ENCODE data around the gene TSPAN14.
"Not testable (repeated sequence)": the region's sequence is repeated elsewhere in the genome, so short reads cannot be mapped to it uniquely, and the experiment has no call there.

Gene TSPAN14

DNA sequence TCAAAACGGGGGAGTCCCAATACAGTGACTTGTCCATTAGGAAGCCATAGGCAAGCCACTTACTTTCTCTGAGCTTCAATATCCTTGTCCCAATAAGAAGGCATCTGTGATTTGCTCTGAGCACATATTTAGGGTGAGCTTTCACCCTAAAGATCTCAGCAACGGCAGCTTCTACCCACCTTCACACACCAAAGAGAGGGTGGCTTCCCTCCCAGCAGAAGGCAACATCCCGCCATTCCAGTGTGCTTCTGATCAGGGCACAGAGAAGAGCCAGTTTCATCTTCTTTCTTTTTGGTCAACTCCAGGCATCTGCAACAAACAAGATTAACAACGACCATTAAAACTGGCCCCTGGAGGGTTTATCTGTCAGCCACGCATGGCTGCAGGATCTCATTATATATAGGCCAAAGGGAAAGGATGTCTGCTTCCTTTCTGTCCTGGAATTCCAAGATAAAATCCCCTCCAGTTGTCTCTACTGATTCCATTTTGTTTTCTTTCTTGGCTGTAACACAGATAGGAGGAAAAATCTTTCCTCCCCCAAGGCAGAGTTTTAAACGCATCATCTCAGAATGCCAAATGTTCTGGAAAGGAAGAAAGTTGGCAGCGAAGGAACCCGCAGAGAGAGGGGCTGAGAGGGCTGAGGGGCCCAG is 83.1 kb downstream of the TSPAN14 start:
- in situ Hi-C loops (cut with MboI; ENCODE audit: low sequenced_read_pairs), result no loop called here

GRCh38 chr10:80537736-80538480 is 83.8 kb downstream of the TSPAN14 start, which contains the start of gene SH2D4B:
Gene SH2D4B, plus strand, starts transcription at chr10:80537902. Its CDS starts 430 bp downstream, at chr10:80538332.
- in situ Hi-C loops (cut with MboI; ENCODE audit: low sequenced_read_pairs), result no loop called here

DNA sequence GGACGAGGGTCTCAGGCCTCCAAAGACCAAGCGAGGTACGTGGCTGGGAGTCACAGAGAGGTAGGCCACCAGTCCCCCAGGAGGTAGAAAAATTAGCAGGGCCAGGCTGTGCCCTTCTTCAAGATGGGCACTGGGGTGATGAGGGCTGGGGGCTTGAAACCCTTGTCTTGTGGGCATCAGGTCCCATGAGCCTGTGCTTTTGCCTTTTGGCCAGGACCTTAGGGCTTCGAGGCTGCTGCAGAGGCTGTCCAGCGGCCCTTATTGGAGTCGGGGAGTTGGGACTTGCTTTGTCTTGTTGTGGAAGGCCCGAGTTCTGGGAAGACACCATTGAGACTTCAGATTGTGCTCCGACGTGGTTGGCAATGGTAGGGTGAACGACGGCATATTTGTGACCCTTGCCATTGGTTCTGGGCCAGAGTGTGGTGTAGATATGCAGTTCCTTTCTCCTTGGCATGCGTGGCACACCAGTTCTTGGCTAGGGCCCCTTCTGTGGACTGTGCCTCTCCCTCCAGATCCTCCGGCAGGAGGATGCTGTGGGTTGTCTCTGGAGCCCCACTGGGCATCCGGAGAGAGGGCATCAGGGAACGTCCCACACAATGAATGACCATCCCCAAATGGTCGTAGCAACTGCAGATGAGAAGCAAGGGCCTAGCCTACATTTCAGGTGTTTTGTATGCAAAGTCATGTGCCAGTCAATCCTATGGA is 84.5 kb downstream of the TSPAN14 start:
- in situ Hi-C loops (cut with MboI; ENCODE audit: low sequenced_read_pairs), result no loop called here

GRCh38 chr10:80539421-80540031 is 85.4 kb downstream of the TSPAN14 start:
- in situ Hi-C loops (cut with MboI; ENCODE audit: low sequenced_read_pairs), result no loop called here

DNA sequence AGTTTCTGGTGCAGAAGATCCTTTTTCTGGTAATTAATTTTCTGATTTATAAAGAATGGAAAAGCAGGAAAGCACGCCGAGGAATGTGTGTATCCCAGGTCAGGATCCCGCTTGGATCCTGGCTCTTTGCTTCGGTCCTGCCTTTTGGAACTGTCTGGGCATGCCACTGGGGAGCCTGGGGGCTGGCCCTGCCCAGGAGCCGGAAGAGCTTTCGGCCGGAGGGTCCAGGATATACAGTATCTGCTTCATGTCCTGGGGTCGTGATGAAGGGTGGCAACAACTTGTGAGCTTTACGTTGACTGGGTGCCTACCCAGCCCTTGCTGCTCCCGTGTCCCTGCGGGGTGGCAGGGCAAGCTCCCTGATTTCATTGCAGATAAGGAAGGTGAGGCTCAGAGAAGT is 86.0 kb downstream of the TSPAN14 start:
- in situ Hi-C loops (cut with MboI; ENCODE audit: low sequenced_read_pairs), result no loop called here

GRCh38 chr10:80540618-80540980 is 86.5 kb downstream of the TSPAN14 start:
- in situ Hi-C loops (cut with MboI; ENCODE audit: low sequenced_read_pairs), result no loop called here

GRCh38 chr10:80540981-80541750 is 87.1 kb downstream of the TSPAN14 start:
- in situ Hi-C loops (cut with MboI; ENCODE audit: low sequenced_read_pairs), result no loop called here

DNA sequence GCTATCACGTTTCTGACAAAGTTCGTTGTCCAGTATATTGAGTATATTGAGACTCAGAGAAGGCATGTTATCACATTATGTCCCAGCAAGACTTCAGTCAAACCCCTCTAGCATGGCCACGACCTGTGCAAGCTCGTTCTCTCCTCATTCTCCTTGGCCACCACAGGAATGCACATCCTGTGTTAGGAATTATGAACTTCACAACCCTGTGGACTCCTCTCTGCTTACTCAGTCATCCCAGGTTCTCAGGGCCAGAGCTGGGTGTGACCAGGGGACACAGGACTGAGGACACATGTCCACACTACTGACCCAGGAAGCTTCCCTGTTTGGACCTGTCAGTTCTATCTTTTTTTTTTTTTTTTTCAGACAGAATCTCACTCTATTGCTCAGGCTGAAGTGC is 87.9 kb downstream of the TSPAN14 start:
- in situ Hi-C loops (cut with MboI; ENCODE audit: low sequenced_read_pairs), result no loop called here

DNA sequence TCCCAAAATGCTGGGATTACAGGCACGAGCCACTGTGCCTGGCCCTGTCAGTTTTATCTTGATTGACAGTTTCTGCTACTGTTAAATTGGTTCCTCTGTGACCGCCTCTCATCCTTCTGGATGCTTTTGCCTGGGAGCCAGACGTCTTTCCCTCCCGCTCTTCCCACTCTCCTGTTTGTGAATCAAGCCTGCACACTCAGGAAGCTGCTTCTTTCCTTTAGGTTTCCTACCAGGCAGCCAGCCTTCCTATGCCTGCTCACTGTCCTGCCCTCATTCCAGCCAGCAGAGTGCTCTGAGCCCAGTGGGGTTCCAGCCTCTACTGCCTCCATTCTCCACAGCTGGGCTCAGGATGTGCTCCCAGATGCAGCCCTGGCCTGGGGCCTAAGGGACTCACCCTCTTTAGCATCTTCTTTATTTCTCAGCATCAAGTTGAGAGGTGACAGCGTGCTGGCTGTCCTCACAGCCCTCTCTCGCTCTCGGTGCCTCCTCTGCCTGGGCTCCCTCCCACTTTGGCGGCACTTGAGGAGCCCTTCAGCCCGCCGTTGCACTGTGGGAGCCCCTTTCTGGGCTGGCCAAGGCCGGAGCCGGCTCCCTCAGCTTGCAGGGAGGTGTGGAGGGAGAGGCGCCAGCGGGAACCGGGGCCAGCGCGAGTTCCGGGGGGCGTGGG is 88.7 kb downstream of the TSPAN14 start:
- in situ Hi-C loops (cut with MboI; ENCODE audit: low sequenced_read_pairs), result no loop called here

DNA sequence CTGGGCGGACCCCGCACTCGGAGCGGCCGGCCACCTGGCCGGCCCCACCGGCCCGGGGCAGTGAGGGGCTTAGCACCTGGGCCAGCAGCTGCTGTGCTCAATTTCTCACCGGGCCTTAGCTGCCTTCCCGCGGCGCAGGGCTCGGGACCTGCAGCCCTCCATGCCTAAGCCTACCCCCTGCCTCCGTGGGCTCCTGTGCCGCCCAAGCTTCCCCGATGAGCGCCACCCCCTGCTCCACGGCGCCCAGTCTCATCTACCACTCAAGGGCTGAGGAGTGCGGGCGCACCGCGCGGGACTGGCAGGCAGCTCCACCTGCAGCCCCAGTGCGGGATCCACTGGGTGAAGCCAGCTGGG is 89.2 kb downstream of the TSPAN14 start:
- in situ Hi-C loops (cut with MboI; ENCODE audit: low sequenced_read_pairs), result not testable (repeated sequence)

DNA sequence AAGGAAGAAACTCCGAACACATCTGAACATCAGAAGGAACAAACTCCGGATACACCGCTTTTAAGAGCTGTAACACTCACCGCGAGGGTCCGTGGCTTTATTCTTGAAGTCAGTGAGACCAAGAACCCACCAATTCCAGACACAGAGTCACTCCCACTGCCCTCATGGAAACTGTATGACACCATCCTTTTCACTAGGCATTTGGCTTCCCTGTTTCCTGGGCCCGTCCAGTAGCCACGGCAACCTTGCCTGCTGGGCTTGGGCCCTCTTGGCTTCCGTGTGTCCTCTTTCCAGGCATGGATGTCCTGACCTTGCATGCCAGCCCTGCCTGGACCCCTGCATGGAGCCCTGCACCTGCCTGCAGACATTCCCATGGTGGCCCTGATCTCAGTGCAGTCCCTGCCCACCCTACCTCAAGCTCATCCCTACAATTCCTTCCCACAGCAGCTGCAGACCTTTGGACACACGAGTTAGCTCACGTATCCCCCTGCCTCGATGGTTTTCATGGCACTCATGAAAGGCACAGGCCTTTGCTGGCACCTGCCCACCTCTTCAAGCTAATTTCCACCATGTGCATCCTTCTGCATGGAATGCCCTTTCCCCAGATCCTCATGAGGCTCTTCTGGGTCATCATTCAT is 90.3 kb downstream of the TSPAN14 start:
- in situ Hi-C loops (cut with MboI; ENCODE audit: low sequenced_read_pairs), result no loop called here

DNA sequence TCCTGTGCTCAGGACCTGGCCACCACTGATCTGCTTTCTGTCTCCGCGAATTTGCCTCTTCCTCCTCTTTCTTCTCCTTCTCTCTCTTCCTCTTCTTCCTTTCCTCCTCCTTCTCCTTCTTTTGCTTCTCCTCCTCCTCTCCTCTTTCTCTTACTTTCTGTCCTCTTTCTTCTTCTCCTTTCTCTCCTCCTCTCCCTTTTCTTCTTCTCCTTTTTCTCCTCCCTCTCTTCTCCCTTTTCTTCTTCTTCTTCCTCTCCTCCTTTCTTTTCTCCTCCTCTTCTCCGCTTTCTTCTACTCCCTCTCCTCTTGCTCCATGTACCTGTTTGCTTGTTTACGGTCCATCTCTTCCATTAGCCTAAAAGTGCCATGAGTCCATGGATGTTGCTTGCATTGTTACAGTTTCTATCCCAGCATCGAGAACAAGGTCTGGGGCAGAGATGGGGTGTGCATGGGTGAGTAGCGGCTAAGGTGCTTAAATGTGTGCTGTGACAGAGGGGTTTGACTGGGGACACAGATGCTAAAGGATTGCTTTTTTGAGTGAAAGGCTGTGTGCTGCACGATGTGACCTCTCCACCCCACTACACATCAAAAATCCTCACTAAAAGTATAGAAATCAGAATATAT is 91.3 kb downstream of the TSPAN14 start:
- in situ Hi-C loops (cut with MboI; ENCODE audit: low sequenced_read_pairs), result no loop called here

GRCh38 chr10:80552151-80552646 is 98.1 kb downstream of the TSPAN14 start:
- in situ Hi-C loops (cut with MboI; ENCODE audit: low sequenced_read_pairs), result no loop called here

- in situ Hi-C loops (cut with MboI; ENCODE audit: low sequenced_read_pairs), result no loop called here
These were observed 99.3 kb downstream of the TSPAN14 start for GRCh38 chr10:80553436-80553835.

DNA sequence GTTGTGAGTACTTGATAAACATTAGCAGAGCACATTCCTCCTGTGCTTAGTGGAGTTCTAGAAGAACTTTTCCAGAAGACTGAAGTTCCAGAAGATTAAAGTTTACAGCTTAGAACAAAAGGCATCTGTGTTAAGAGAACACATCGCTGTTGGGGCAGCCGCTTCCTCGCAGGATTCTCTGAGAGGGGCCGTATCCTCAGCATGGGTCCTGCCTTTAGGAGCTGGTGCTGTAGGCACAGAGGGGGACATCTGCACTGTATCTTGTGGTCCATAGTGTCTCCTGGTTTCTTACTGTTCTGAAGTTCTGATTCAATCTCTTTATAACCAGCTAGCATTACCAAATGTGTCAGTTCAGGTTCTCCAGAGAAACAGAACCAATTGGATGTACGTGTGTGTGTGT is 99.9 kb downstream of the TSPAN14 start:
- in situ Hi-C loops (cut with MboI; ENCODE audit: low sequenced_read_pairs), result no loop called here

DNA sequence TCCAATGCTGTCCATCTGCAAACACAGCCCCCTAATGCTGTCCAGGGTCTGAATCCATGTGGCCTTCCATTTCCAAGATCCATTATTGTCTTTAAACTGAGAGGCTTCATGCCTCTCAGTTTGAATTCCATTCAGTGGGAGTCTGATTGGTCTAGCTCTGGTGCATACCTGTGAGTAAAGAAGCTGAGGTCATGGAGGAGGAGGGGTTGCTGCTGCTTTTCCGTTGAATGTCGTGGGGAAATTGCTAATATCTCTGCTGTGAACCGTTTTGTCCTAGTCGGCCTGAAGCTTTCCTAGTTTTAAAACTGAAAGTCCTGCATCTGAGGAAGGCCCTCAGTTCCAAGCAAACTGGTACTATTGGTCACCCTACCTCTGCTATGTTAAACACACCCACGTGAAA is 101.3 kb downstream of the TSPAN14 start:
- in situ Hi-C loops (cut with MboI; ENCODE audit: low sequenced_read_pairs), result no loop called here

DNA sequence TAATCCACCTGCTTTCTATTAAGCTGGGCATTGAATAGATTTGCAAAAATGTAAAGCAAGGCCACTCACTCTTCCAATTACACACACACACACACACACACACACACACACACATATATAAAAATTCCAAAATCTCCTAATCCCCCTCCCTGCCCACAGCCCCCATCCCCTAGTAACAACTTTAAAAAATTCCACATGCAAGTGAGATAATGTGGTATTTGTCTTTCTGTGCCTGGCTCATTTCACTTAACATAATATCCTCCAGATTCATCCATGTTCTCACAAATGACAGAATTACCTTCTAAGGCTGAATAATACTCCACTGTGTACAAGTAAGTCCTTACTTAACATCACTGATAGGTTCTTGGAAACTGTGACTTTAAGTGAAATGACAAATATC is 107.8 kb downstream of the TSPAN14 start:
- in situ Hi-C loops (cut with MboI; ENCODE audit: low sequenced_read_pairs), result no loop called here

DNA sequence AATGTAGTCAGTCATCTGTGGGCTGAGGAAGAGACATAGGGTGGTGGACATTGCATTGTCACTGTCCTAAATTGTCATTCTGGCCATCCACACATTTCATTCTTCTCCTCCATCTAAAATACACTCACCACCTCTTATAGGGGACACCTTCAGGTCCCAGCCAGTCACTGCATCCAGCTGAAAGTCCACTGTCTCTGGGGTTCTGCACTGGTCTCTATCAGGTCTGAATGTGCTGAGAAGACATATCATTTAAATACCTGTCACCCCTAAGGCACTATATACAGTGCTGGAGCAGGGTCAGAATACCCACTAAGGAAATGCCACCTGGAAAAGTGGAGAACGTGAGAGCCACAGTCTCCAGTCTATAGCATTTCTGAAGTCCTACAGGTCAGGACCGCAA is 113.2 kb downstream of the TSPAN14 start:
- in situ Hi-C loops (cut with MboI; ENCODE audit: low sequenced_read_pairs), result no loop called here
